NOMO-1 treated with dmso at 0.1 percent for 144 hours (cell line): Measurements from ENCODE around the gene EEFSEC.

ENCODE experiments used
- DNase-seq: peaks from one replicate; lab custom pipeline; 2025; ENCODE audit not compliant: unreplicated experiment; lab: John Stamatoyannopoulos, UW

Gene EEFSEC

GRCh38 chr3:128182656-128183055 is 29.4 kb downstream of the EEFSEC start:
- no peak for DNase-seq

- no peak for DNase-seq
These were observed 32.6 kb downstream of the EEFSEC start for GRCh38 chr3:128185630-128186447.

- DNase-seq = no peak
These were observed 34.2 kb downstream of the EEFSEC start for GRCh38 chr3:128187495-128187894.

DNA sequence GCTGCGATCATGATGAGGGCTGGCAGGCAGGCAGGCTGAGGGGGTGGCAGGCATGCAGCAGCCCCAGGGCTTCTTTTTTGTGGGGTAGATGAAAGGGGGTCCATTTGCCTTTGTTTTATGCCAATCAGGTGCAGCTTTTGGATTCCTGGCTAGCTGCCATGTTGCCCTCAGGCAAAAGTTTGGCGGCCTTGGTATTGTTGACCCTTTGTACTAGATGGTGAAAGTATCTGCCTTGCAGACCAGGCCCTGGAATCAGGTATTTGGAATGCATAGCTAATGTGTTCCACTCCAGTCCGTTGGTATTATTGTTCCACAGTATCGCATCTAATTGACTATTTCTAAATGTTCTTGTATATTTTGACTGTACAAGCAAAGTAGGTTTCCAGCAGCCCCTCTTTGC is 35.0 kb downstream of the EEFSEC start:
- DNase-seq = no peak

- no peak for DNase-seq
These were observed 35.7 kb downstream of the EEFSEC start for GRCh38 chr3:128188956-128189355.

- DNase-seq = no peak
These were observed 37.2 kb downstream of the EEFSEC start for GRCh38 chr3:128190501-128190900.

DNA sequence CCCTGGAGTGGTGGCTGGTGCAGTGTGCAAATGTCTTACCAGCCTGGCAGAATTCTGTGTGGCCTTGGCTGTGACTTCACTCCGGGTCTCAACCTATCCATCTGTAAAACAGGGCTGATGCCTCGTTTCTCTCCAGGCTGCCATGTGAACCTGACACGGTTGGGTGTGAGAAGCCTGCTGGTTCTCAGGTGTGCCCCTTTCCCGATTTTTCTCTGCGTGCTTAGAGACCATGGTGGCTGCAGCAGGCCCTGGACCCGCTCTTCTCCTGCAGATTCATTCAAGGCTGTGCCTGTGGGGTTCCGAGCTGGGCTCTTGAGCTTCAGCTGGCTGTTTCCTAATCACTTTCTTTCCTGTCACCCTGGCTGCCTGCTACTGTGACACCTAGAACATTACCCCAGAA is 38.9 kb downstream of the EEFSEC start:
- no peak for DNase-seq

GRCh38 chr3:128193168-128193567 is 39.9 kb downstream of the EEFSEC start:
- no peak for DNase-seq

GRCh38 chr3:128194843-128195242 is 41.6 kb downstream of the EEFSEC start:
- no peak for DNase-seq

DNA sequence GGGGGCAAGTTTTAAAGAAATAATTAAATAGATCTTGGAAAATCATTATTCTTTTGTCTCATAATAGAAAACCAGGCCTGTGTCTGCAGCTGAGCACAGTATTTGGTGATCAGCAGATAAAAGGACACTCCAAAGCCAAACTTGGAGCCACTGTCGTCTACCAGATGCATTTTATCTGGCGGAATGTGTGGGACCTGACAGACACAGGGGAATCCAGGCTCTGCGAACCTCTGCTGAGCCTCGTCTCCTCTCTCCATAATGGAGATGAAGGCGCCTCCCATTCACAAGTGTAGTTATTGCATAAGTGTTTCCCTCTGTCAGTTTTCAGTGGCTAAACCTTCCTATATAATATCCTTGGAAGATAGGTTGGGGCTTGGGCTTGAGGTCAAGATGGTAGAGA is 42.1 kb downstream of the EEFSEC start:
- no peak for DNase-seq

DNA sequence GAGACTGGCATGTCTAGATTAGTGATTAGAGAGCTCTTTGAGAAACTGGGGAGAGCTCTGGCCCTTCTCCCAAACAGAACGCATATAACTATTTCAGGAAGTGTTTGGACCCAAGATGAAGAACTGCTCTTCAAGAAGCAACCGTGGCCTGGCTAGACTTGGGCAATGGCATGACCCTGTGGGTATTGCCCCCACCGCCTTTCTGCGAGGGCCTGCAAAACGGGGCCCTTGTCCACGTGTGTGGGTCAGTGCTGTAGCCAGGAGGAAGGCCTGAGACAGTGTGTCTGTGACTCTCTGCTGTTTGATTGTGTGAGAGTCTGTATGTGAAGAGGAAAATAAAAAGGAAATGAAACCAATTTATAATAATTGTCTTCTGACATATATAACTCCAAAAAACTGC is 42.5 kb downstream of the EEFSEC start:
- peak; percentile 56 for DNase-seq

DNA sequence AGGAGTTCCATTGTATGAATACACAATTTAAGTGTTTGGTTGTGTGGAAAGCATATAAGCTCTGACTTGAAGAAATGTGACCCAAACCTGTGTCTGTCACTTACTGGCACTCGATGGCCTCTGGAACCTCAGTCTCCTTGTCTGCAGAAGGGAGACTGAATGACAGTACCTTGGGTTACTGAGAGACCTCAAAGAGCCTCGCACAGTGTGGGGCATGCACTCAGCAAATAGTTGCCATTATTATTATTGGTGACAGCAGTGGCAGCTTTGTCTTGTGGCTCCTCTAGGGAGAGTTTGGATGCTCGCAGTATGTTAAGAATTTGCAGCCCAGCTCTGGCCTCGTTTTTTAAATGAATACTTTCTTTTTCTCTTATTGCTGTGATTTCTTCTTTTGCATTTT is 43.4 kb downstream of the EEFSEC start:
- no peak for DNase-seq

GRCh38 chr3:128197855-128198254 is 44.6 kb downstream of the EEFSEC start:
- no peak for DNase-seq

DNA sequence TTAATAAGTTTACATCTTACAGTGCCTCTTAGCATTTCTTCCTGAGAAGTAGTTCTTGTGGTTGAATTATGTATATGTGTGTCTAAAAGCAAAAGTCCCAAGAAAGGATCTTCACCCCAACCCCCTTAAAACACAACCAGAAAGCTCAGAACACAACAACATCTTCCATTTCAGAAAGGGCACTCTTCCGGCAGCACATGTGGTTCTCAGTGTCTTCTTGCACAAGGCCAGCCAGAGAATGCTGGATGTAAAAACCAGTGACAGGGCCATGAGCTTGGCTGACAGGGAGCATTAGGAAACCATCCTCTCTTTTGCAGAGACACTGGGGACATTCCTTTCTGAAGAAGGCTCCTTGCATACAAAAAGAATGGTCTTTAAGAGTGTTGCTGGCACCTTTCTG is 45.0 kb downstream of the EEFSEC start:
- no peak for DNase-seq

- DNase-seq = no peak
These were observed 45.8 kb downstream of the EEFSEC start for GRCh38 chr3:128199110-128199509.

- no peak for DNase-seq
These were observed 48.0 kb downstream of the EEFSEC start for GRCh38 chr3:128201158-128201755.

DNA sequence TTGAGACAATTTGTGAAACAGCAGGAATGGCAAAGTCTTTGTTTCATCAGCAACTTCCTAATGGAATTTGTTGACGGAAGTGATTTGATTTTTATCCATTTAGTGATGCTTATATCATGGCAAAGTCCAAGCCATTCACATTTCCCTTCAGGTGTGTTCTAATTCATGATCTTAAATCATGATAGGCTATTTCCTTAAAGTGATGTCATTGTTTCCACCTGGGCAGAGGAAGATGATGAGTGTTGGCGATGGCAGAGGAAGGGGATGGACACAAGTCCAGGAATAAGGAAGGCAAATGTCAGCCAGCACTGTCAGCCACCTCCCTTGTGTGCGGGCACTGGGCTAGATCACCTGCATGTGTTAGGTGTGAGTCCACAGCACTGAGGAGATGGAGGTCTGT is 49.9 kb downstream of the EEFSEC start:
- DNase-seq = no peak

GRCh38 chr3:128205558-128206145 is 52.4 kb downstream of the EEFSEC start:
- no peak for DNase-seq

DNA sequence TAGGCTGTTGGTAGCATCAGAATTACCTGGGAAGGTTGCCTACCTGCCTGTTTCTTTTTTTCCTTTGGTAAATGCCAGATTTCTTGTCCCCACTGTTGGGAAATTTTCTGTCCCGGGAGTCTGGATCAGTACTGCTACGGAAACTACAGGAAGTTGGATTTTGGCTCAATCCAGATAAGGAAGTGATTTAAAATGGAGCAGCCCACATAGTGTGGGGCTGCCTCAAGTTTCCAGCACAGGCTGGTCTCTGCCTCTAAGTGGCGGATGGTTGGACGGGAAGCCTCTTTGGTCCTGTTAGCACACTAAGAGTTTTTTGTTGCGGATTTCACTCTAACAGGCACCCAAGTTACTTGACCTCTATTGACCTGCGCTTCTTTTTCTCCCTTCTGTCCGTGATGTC is 54.7 kb downstream of the EEFSEC start:
- no peak for DNase-seq

DNA sequence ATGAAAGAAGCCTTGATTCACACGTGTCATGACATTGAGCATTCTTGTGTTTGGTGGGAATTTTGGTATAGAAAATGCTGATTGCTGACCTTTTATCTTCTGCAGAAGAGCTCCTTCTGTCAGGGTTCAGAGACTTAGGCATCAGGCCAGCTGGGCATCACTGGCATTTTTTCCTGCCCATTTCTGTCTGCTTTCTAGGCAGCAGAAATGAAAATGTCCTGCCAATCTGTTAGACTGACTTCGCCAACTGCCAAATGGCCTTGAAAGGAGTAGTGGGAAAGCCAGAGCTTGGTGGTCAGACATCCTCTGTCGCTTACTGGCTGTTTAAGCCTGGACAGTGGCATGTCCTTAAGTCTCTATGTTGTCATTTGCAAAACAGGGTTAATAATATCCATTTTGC is 57.4 kb downstream of the EEFSEC start:
- no peak for DNase-seq

GRCh38 chr3:128214056-128214455 is 60.8 kb downstream of the EEFSEC start:
- no peak for DNase-seq

DNA sequence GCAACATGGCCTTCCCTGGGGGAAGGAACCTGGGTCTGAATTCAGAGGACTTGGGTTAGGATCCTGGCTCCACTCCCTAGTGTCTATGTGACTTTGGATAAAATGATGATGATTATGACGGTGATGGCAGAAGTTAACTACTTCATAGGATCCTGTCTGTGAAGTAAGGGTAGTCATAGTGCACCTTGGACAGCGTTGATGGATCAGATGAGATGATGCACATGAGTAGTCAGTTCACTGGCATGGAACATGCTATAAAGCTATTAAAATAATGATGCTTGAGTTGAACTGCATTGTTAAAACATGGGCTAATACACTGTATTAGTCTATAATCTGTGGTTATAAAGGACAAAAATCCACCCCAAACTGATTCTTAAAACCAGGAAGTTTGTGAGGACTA is 62.0 kb downstream of the EEFSEC start:
- no peak for DNase-seq
